ENCODE measurements around the gene GLS2. TPM values are rescaled to one million over a fixed set of nuclear protein-coding genes. Genes with fewer than 3 reads are reported as not detected.

GLS2 gene
- total RNA-seq, 2 donors from 2014 or later: 4.1 to 6.6 TPM

DNA sequence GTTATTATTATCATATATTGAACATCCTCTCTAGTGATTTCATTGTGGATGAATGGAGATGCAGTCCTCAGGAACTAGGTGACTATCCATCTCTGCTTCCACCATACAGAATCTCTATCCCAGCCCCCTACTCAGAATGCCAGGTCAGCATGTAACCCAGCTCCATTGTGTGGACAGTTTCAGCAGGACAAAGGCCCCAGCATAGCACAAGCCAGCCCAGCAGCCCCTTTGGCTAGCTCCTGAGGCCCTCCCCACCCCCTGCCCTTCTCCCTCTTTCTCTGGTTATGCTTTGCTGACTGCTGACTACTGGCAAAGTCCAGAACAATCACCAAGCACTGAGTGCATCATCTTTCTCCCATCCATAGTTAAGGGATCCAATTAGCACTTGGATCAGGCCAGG lies 25.4 kb downstream of the GLS2 start:
- no peaks in the 10 kb centered on the region for H3K4me1 ChIP-seq (replicated peaks)
- TF ChIP-seq POLR2AphosphoS5 (IDR thresholded peaks at IDR 0.05) (no peak), POLR2A (IDR thresholded peaks at IDR 0.05) (no peak)
- TF ChIP-seq, protein P1, sequence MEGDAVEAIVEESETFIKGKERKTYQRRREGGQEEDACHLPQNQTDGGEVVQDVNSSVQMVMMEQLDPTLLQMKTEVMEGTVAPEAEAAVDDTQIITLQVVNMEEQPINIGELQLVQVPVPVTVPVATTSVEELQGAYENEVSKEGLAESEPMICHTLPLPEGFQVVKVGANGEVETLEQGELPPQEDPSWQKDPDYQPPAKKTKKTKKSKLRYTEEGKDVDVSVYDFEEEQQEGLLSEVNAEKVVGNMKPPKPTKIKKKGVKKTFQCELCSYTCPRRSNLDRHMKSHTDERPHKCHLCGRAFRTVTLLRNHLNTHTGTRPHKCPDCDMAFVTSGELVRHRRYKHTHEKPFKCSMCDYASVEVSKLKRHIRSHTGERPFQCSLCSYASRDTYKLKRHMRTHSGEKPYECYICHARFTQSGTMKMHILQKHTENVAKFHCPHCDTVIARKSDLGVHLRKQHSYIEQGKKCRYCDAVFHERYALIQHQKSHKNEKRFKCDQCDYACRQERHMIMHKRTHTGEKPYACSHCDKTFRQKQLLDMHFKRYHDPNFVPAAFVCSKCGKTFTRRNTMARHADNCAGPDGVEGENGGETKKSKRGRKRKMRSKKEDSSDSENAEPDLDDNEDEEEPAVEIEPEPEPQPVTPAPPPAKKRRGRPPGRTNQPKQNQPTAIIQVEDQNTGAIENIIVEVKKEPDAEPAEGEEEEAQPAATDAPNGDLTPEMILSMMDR (IDR thresholded peaks at IDR 0.05): no peak
- no peak overlapping the region for H3K27ac ChIP-seq
- H3K4me3 ChIP-seq: no peak overlapping the region
- no peaks in the 10 kb centered on the region for H3K27me3 ChIP-seq (replicated peaks; ENCODE audit: insufficient read depth)
- H3K36me3 ChIP-seq: no peaks in the 10 kb centered on the region
- no peaks in the 10 kb centered on the region for H3K9me3 ChIP-seq
- intact Hi-C loops (cut with DNase I): loop anchor here (5.0 to 10.0 kb wide), 2 partner anchors 145 to 268 kb away; partner anchors contain the start of gene CNPY2
- DNase-seq (ENCODE audit: low spot score): no peak

DNA sequence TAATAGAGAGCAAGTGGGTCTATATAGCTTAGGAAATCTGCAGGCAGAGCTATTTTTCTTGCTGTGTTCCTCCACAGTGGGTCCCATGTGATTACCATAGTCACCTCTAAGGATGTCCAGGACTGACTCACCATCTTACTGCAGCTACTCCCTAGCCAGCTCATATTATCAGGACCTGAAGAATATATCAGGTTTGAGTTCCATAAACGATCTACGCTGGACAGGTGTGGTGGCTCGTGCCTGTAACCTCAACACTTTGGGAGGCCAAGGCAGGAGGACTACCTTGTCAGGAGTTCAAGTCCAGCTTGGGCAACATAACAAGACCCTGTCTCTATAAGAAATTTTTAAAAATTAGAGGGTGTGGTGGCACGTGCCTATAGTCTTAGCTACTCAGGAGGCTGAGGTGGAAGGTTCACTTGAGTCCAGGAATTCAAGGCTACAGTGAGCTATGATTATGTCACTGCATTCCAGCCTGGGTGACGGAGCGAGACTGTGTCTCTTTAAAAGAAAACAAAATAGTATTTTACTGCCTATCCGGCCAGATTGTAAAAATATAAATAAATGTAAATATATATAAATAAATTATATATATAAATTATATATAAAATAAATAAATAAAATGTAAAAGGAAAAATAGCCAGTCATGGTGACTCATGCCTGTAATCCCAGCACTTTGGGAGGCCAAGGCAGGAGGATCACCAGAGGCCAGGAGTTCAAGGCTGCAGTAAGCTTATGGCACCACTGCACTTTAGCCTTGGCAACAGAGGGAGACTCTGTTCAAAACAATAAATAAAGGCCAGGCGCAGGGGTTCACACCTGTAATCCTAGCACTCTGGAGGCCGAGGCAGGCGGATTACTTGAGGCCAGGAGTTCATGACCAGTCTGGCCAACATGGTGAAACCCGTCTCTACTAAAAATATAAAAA lies 26.5 kb downstream of the GLS2 start:
- no peaks in the 10 kb centered on the region for H3K36me3 ChIP-seq
- no peak overlapping the region for H3K27ac ChIP-seq
- 89% methylated on average over 11 of the region's 11 CpGs for WGBS
- no peaks in the 10 kb centered on the region for H3K4me1 ChIP-seq (replicated peaks)
- TF ChIP-seq POLR2A (IDR thresholded peaks at IDR 0.05) (no peak), POLR2AphosphoS5 (IDR thresholded peaks at IDR 0.05) (no peak)
- TF ChIP-seq, protein P1 (IDR thresholded peaks at IDR 0.05): no peak
- intact Hi-C loops (cut with DNase I): loop anchor here (5.0 to 10.0 kb wide), 2 partner anchors 144 to 267 kb away; partner anchors contain the start of gene CNPY2
- no peaks in the 10 kb centered on the region for H3K27me3 ChIP-seq (replicated peaks; ENCODE audit: insufficient read depth)
- H3K9me3 ChIP-seq: no peaks in the 10 kb centered on the region
- DNase-seq (ENCODE audit: low spot score): no peak
- H3K4me3 ChIP-seq: no peak overlapping the region

DNA sequence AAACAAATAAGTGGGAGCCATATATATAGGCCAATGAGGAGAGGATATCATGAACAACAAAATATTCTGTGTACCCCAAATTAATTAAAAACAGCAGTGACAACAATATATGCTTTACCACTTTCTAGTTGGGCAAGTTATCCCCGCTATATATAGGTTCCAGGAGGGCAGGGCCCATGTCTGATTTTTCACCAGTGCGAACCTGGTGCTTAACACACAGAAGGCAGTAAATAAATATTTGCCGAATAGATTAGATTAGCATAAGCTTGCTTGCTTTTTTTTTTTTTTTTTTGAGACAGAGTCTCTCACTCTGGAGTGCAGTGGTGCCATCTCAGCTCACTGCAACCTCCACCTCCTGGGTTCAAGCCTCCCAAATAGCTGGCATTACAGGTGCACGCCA lies 30.1 kb downstream of the GLS2 start:
- DNase-seq (ENCODE audit: low spot score): no peak

DNA sequence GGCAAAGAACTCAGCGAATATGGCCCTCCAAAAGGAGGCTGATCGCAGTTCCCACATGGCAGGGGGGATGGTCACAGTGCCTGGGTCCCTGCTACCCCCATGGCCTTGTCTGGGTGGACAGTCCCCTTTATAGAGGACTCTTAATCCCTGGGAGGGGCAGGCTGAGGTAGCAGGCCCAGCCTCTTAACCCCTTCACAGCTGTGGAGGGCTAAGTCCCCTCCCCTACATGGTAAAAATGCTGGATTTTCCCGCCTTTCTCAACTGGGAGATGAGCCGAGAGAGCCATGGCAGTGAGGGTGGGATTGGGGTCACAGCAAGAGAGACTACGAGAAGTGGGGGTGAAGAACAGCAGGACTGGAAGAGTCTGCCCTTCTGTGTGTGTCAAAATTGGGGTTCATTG lies 33.4 kb downstream of the GLS2 start, which contains the start of gene MIP:
Gene MIP (minus strand): TSS at position 101 of the 400 bp plus-strand sequence. CDS start 44 bp downstream, at position 57.
- H3K36me3 ChIP-seq: no peaks in the 10 kb centered on the region
- H3K9me3 ChIP-seq: no peaks in the 10 kb centered on the region
- 88% methylated on average over 5 of the region's 5 CpGs for WGBS
- H3K27ac ChIP-seq: no peak within 1 kb of the TSS
- H3K4me1 ChIP-seq (replicated peaks): no peaks in the 10 kb centered on the region
- H3K4me3 ChIP-seq: no peak within 1 kb of the TSS
- H3K27me3 ChIP-seq (replicated peaks; ENCODE audit: insufficient read depth): no peaks in the 10 kb centered on the region
- intact Hi-C loops (cut with DNase I): loop anchor here (5.0 kb wide), 1 partner anchor 92 kb away; the partner anchor contains the start of genes APOF and STAT2
- DNase-seq (ENCODE audit: low spot score): no peak
- TF ChIP-seq, protein P1 (IDR thresholded peaks at IDR 0.05): no peak
- TF ChIP-seq POLR2A (IDR thresholded peaks at IDR 0.05) (no peak), POLR2AphosphoS5 (IDR thresholded peaks at IDR 0.05) (no peak)

More for the DNA sequence above, 30.1 kb downstream of the GLS2 start:
- intact Hi-C loops (cut with DNase I): no loop called here
- 89% methylated on average over 4 of the region's 4 CpGs for WGBS
- Histone ChIP-seq H3K4me3 (no peak overlapping the region), H3K9me3 (no peaks in the 10 kb centered on the region), H3K27me3 (replicated peaks; ENCODE audit: insufficient read depth) (no peaks in the 10 kb centered on the region), H3K36me3 (no peaks in the 10 kb centered on the region), H3K4me1 (replicated peaks) (no peaks in the 10 kb centered on the region), H3K27ac (no peak overlapping the region)
- no peak for TF ChIP-seq POLR2A (IDR thresholded peaks at IDR 0.05)
- no peak for TF ChIP-seq POLR2AphosphoS5 (IDR thresholded peaks at IDR 0.05)
- TF ChIP-seq, protein P1 (IDR thresholded peaks at IDR 0.05): no peak

Data from prostate gland (tissue), 2 donors.